H9 (cell line): ENCODE measurements around the gene RAP1GAP2. TPM values are rescaled to one million over a fixed set of nuclear protein-coding genes. Genes with fewer than 3 reads are reported as not detected.

Experiments used
- DNase-seq: peaks from one replicate; pipeline ENCODE4 v3.0.0-alpha.2; 2017
- H2AFZ ChIP-seq: one replicate; pipeline ENCODE4 v1.6.1; 2013; ENCODE audit warnings: mild to moderate bottlenecking, low read length, control low read depth, moderate library complexity
- H2AK5ac ChIP-seq: 2 replicates; pipeline ENCODE4 v1.6.1; 2013; ENCODE audit warnings: low read length, control low read depth, mixed read lengths; ENCODE audit not compliant: insufficient read length
- H2BK120ac ChIP-seq: one replicate; pipeline ENCODE4 v1.6.1; 2013; ENCODE audit warnings: low read depth, mild to moderate bottlenecking, low read length, control low read depth, inconsistent platforms; ENCODE audit not compliant: poor library complexity, severe bottlenecking
- H2BK12ac ChIP-seq: 2 replicates; pipeline ENCODE4 v1.6.1; 2013; ENCODE audit warnings: low read length, control low read depth, mixed read lengths, low read depth; ENCODE audit not compliant: insufficient read length
- H2BK15ac ChIP-seq: 2 replicates; pipeline ENCODE4 v1.6.1; 2013; ENCODE audit warnings: low read depth, low read length, control low read depth
- H2BK20ac ChIP-seq: one replicate; pipeline ENCODE4 v1.6.1; 2013; ENCODE audit warnings: low read depth, mild to moderate bottlenecking, low read length, control low read depth, inconsistent platforms; ENCODE audit not compliant: poor library complexity, severe bottlenecking
- H2BK5ac ChIP-seq: 2 replicates; pipeline ENCODE4 v1.6.1; 2013; ENCODE audit warnings: low read length, control low read depth, mixed read lengths; ENCODE audit not compliant: insufficient read length
- H3K14ac ChIP-seq: 2 replicates; pipeline ENCODE4 v1.6.1; 2013; ENCODE audit warnings: low read length, control low read depth; ENCODE audit not compliant: insufficient read depth
- H3K18ac ChIP-seq: 2 replicates; pipeline ENCODE4 v1.6.1; 2013; ENCODE audit warnings: low read depth, mild to moderate bottlenecking, mixed read lengths, low read length, control low read depth; ENCODE audit not compliant: insufficient read length
- H3K23ac ChIP-seq: 2 replicates; pipeline ENCODE4 v1.6.1; 2013; ENCODE audit warnings: low read length, control low read depth, mixed read lengths, low read depth; ENCODE audit not compliant: insufficient read length
- H3K23me2 ChIP-seq: 2 replicates; pipeline ENCODE4 v1.6.1; 2013; ENCODE audit warnings: low read depth, mild to moderate bottlenecking, mixed read lengths, low read length, control low read depth; ENCODE audit not compliant: insufficient read length, poor library complexity, severe bottlenecking
- H3K27ac ChIP-seq: 2 replicates; pipeline ENCODE4 v1.5.1; 2013; ENCODE audit warnings: low read length, control low read depth, mixed read lengths, low read depth; ENCODE audit not compliant: insufficient read length
- H3K27me3 ChIP-seq: 2 replicates; pipeline ENCODE4 v1.6.1; 2013; ENCODE audit warnings: low read length, control low read depth, inconsistent platforms; ENCODE audit not compliant: insufficient read depth
- H3K4ac ChIP-seq: 2 replicates; pipeline ENCODE4 v1.6.1; 2013; ENCODE audit warnings: low read depth, mild to moderate bottlenecking, control low read depth, inconsistent platforms, low read length, moderate library complexity
- H3K4me1 ChIP-seq: 2 replicates; pipeline ENCODE4 v1.6.1; 2013; ENCODE audit warnings: low read length, control low read depth, inconsistent platforms; ENCODE audit not compliant: insufficient read depth
- H3K4me2 ChIP-seq: 2 replicates; pipeline ENCODE4 v1.6.1; 2013; ENCODE audit warnings: low read length, control low read depth, mixed read lengths; ENCODE audit not compliant: insufficient read length, insufficient read depth
- H3K56ac ChIP-seq: 2 replicates; pipeline ENCODE4 v1.6.1; 2013; ENCODE audit warnings: low read depth, mild to moderate bottlenecking, mixed read lengths, low read length, control low read depth; ENCODE audit not compliant: insufficient read length
- H3K79me1 ChIP-seq: 2 replicates; pipeline ENCODE4 v1.6.1; 2013; ENCODE audit warnings: low read depth, mild to moderate bottlenecking, moderate library complexity, low read length, control low read depth, inconsistent platforms; ENCODE audit not compliant: insufficient read depth, poor library complexity, severe bottlenecking
- H3K79me2 ChIP-seq: 2 replicates; pipeline ENCODE4 v1.6.1; 2013; ENCODE audit warnings: low read length, control low read depth, inconsistent platforms; ENCODE audit not compliant: insufficient read depth
- H3K9ac ChIP-seq: 2 replicates; pipeline ENCODE4 v1.6.1; 2013; ENCODE audit warnings: low read length, control low read depth, mixed read lengths; ENCODE audit not compliant: insufficient read length; ENCODE audit errors: extremely low read depth
- H3K9me3 ChIP-seq: one replicate; pipeline ENCODE4 v1.6.1; 2013; ENCODE audit warnings: low read depth, low read length, inconsistent platforms; ENCODE audit not compliant: control insufficient read depth
- H3T11ph ChIP-seq: one replicate; pipeline ENCODE4 v1.6.1; 2013; ENCODE audit warnings: mild to moderate bottlenecking, low read length, control low read depth, inconsistent platforms
- H4K20me1 ChIP-seq: one replicate; pipeline ENCODE4 v1.6.1; 2013; ENCODE audit not compliant: control insufficient read depth, insufficient read length, insufficient read depth
- H4K5ac ChIP-seq: 2 replicates; pipeline ENCODE4 v1.6.1; 2013; ENCODE audit warnings: low read depth, mild to moderate bottlenecking, mixed read lengths, low read length, control low read depth; ENCODE audit not compliant: insufficient read length
- H4K8ac ChIP-seq: replicated peaks from 2 replicates; pipeline ENCODE4 v1.6.1; 2013; ENCODE audit warnings: low read length, control low read depth, mixed read lengths, low read depth; ENCODE audit not compliant: insufficient read length
- H4K91ac ChIP-seq: 2 replicates; pipeline ENCODE4 v1.6.1; 2013; ENCODE audit warnings: low read depth, mild to moderate bottlenecking, moderate library complexity, mixed read lengths, low read length, control low read depth; ENCODE audit not compliant: insufficient read length
- H3K27ac Mint-ChIP-seq, 3 experiments: 2 replicates in 2 of 3; 3 replicates in 1 of 3; pipeline ENCODE4 v1.8.0; 2020 to 2021; ENCODE audit warnings: mixed read lengths in 3 of 3, mild to moderate bottlenecking in 1 of 3, moderate library complexity in 1 of 3
- H3K27me3 Mint-ChIP-seq: 2 replicates; pipeline ENCODE4 v1.8.0; 2021; ENCODE audit warnings: low read depth, mild to moderate bottlenecking, moderate library complexity, mixed read lengths
- H3K36me3 Mint-ChIP-seq, 3 experiments: 2 replicates in 2 of 3; 3 replicates in 1 of 3; pipeline ENCODE4 v1.8.0; 2020 to 2021; ENCODE audit warnings: low read depth in 3 of 3, mixed read lengths in 3 of 3; ENCODE audit not compliant: insufficient read depth in 1 of 3
- H3K4me1 Mint-ChIP-seq, 2 experiments: 2 replicates each; pipeline ENCODE4 v1.8.0; 2020; ENCODE audit warnings: mixed read lengths in 2 of 2
- H3K4me3 Mint-ChIP-seq, 2 experiments: 2 replicates in 1 of 2; 3 replicates in 1 of 2; pipeline ENCODE4 v1.8.0; 2020 to 2021; ENCODE audit warnings: mild to moderate bottlenecking in 2 of 2, mixed read lengths in 2 of 2, moderate library complexity in 1 of 2
- H3K9me3 Mint-ChIP-seq, 2 experiments: 2 replicates in 1 of 2; 3 replicates in 1 of 2; pipeline ENCODE4 v1.8.0; 2020; ENCODE audit warnings: mild to moderate bottlenecking in 2 of 2, mixed read lengths in 2 of 2, moderate library complexity in 1 of 2
- CTCF ChIP-seq: fragments of 200-600 bp; sonication (generic); conservative IDR thresholded peaks from 3 replicates; pipeline ENCODE4 v1.8.0; 2021; ENCODE audit warnings: antibody characterized with exemption, mild to moderate bottlenecking
- WGBS: extraction: QIAGEN DNeasy Blood & Tissue Kit; methylation state at CpG from one replicate; pipeline ENCODE4 v1.1.7; 2013; ENCODE audit warnings: missing lambda C conversion rate, low lambda C conversion rate, mixed read lengths; ENCODE audit not compliant: insufficient read length; ENCODE audit errors: extremely low coverage; 5-methylcytosine and 5-hydroxymethylcytosine counted together
- total RNA-seq: library from RNA; stranded (reverse); gene quantifications from 2 replicates; pipeline ENCODE4 v1.2.1, GENCODE V29; 2021

RAP1GAP2 gene
- total RNA-seq, 1 experiment from 2014 or later, result 33.8 TPM

- Histone ChIP-seq H3T11ph (no peak overlapping the region), H3K23me2 (no peaks in the 10 kb centered on the region), H3K18ac (no peak overlapping the region), H2BK15ac (no peak overlapping the region), H2AFZ (no peak overlapping the region), H3K27ac (no peak overlapping the region), H3K4ac (no peak overlapping the region), H4K8ac (no peak overlapping the region), H4K5ac (no peak overlapping the region), H3K79me1 (no peaks in the 10 kb centered on the region), H3K9me3 (no peaks in the 10 kb centered on the region), H3K14ac (no peak overlapping the region), H2BK120ac (no peak overlapping the region), H3K56ac (no peak overlapping the region), H2BK20ac (no peak overlapping the region), H3K23ac (no peak overlapping the region), H2BK12ac (no peak overlapping the region), H3K27me3 (no peaks in the 10 kb centered on the region), H4K20me1 (peaks cover 3% of the 10 kb centered on the region), H3K4me1 (no peaks in the 10 kb centered on the region), H4K91ac (no peak overlapping the region), H3K9ac (no peak overlapping the region), H3K4me2 (no peak overlapping the region), H2AK5ac (no peak overlapping the region), H2BK5ac (no peak overlapping the region), H3K79me2 (no peaks in the 10 kb centered on the region)
- Mint-ChIP-seq H3K4me3 (no peak overlapping the region), H3K9me3 (peaks cover 23 to 29% of the 10 kb centered on the region in 2 experiments), H3K36me3 (peaks cover 42 to 67% (median 43%) of the 10 kb centered on the region in 3 experiments), H3K27ac (no peak overlapping the region), H3K27me3 (no peaks in the 10 kb centered on the region), H3K4me1 (no peaks in the 10 kb centered on the region)
- WGBS, result no CpG with 5 or more reads among the region's 16 CpGs
- no peak for TF ChIP-seq CTCF
- no peak for DNase-seq
These were observed 224.1 kb downstream of the RAP1GAP2 start for GRCh38 chr17:3020381-3020780.
